RCC 7860 (cell line): ENCODE data around the gene PIRT.

ENCODE experiments used
- DNase-seq: peaks from one replicate; pipeline ENCODE4 v3.0.0-alpha.2; 2015; ENCODE audit warnings: low spot score
- FAIRE-seq: peaks from 2 replicates; lab custom pipeline; 2012; peaks lifted over from hg19 to GRCh38; lab: Jason Lieb, UNC

Gene PIRT

DNA sequence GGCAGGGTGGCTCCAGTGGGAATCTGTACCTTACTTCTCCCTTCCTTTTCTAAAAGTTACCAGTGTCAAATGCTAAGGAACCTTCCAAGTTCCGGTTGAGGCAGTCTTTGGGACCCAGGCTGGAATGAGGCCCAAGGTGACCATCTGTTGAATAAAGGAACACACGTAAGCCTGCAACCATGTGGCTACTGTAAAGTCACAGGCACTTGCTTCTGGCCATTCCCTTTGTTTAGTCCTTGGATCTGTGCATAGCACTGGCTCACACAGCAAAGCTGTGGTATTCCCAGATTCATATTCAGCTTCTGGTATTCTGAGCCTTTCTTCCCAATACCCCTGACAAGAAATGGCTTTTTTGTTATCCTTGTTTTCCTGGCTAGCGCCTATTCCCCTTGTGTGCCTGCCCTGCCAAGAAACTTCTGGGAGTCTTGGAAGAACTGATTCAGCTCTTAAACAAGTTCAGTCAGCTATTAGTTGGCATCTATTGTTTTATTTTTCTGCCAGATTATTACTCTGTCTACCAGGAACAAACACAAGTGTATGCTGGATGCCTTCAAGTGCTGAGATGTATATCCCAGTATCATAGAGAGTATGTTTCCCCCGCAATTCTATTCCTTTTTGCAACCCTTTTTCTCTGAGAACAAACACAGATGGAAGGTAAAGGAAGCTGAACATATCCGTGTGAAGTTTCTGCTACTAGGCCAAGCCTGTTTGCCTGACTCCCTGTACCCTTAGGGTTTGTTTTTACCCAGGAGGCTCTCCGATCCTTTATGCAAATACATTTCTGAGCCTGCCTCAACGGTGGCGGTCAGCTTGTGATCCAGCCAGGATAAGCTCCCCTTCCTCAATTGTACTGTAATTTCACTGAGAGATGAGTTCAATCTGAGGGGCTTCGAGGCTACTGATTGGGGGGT lies 47.1 kb downstream of the PIRT start:
- no peak for FAIRE-seq
- no peak for DNase-seq

DNA sequence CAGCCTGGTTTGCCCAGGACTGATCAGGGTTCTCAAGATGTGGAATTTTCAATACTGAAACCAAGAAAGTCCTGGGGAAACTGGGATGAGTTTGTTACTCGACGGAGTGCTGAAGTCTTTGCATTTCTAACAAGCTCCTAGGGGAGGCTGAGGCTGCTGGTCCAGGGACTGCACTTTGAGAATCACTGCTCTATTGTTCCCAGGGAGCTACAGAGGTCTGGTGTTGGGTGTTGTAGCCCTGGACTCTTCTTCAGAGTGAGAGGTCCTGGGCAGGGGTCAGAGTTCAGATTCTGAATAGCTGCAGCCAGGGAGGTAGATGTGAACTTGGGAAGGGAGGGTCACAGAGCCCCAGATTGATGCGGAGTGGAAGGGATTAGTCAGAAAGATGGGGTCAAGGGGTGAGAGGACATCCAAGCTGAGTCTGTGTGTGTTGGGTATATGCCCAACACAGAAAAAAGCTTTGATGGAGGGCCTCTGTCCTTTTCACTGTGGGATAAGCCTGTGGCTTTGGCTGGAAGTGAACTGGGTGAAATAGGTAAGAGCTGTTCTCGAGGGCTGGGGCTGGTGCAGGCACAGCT lies 48.1 kb downstream of the PIRT start:
- no peak for FAIRE-seq
- no peak for DNase-seq

- no peak for FAIRE-seq
- DNase-seq, result no peak
These were observed 50.4 kb downstream of the PIRT start for GRCh38 chr17:10787306-10788045.

- FAIRE-seq (no peak), DNase-seq (no peak)
These were observed 52.6 kb downstream of the PIRT start for GRCh38 chr17:10785295-10785694.

- DNase-seq (no peak), FAIRE-seq (no peak)
These were observed 58.3 kb downstream of the PIRT start for GRCh38 chr17:10779609-10780008.

DNA sequence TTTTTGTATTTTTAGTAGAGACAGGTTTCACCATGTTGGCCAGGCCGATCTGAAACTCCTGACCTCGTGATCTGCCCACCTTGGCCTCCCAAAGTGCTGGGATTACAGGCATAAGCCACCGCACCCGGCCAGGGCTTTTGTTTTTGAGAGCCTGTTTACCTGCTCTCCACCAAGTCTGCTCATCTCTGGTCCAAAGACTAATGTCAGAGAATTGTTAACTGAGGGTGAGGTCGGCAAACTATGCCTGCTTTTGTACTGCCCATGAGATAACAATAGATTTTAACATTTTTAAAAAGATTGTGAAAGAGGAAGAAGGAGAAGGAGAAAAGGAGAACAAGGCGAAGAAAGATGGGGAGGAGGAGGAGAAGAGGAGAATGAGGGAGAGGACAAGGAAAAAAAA lies 60.0 kb downstream of the PIRT start:
- no peak for DNase-seq
- FAIRE-seq, result no peak

- FAIRE-seq, result no peak
- no peak for DNase-seq
These were observed 60.6 kb downstream of the PIRT start for GRCh38 chr17:10777131-10777807.

- DNase-seq, result no peak
- no peak for FAIRE-seq
These were observed 61.5 kb downstream of the PIRT start for GRCh38 chr17:10776381-10776780.

GRCh38 chr17:10775740-10776356 lies 62.0 kb downstream of the PIRT start:
- DNase-seq (no peak), FAIRE-seq (no peak)

DNA sequence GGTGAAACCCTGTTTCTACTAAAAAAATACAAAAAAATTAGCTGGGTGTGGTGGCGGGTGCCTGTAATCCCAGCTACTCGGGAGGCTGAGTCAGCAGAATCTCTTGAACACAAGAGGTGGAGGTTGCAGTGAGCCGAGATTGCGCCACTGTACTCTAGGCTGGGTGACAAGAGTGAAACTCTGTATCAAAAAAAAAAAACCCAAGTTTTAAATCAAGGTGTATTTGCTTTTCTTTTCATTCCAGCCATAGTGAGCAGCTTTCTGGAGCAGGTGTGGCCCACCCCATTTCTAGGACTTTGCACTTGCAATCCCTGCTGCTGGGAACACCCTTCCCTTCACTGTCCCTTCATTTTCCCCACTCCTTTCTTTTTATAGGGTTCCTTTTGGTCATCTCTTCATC lies 62.8 kb downstream of the PIRT start:
- no peak for FAIRE-seq
- DNase-seq, result no peak

GRCh38 chr17:10773391-10773790 lies 64.5 kb downstream of the PIRT start:
- DNase-seq (no peak), FAIRE-seq (no peak)
